GM18861 (cell line): ENCODE measurements around the gene MEOX2.

ENCODE experiments used
- ATAC-seq: cut with Tn5 transposase; IDR thresholded peaks from one replicate; pipeline ENCODE4 v1.9.1; 2021; ENCODE audit not compliant: unreplicated experiment

The MEOX2 gene

GRCh38 chr7:15618275-15618674 is 68.2 kb downstream of the MEOX2 start:
- no peak for ATAC-seq

- ATAC-seq, result no peak
Observed at GRCh38 chr7:15612205-15612604, 74.3 kb downstream of the MEOX2 start.

GRCh38 chr7:15610503-15610902 is 76.0 kb downstream of the MEOX2 start:
- ATAC-seq, result no peak

GRCh38 chr7:15609287-15609686 is 77.2 kb downstream of the MEOX2 start:
- ATAC-seq, result no peak

GRCh38 chr7:15607529-15608210 is 78.8 kb downstream of the MEOX2 start:
- ATAC-seq, result no peak

GRCh38 chr7:15606561-15606960 is 79.9 kb downstream of the MEOX2 start:
- ATAC-seq, result no peak

GRCh38 chr7:15604166-15604565 is 82.3 kb downstream of the MEOX2 start:
- ATAC-seq, result no peak

GRCh38 chr7:15603124-15603523 is 83.4 kb downstream of the MEOX2 start:
- no peak for ATAC-seq

- no peak for ATAC-seq
Observed at GRCh38 chr7:15602236-15602635, 84.2 kb downstream of the MEOX2 start.

GRCh38 chr7:15601175-15601574 is 85.3 kb downstream of the MEOX2 start:
- ATAC-seq, result no peak

GRCh38 chr7:15600298-15600697 is 86.2 kb downstream of the MEOX2 start:
- ATAC-seq, result no peak

- no peak for ATAC-seq
Observed at GRCh38 chr7:15594461-15594860, 92.0 kb downstream of the MEOX2 start.

GRCh38 chr7:15593382-15593781 is 93.1 kb downstream of the MEOX2 start:
- no peak for ATAC-seq

GRCh38 chr7:15586266-15586665 is 100.2 kb downstream of the MEOX2 start:
- no peak for ATAC-seq

GRCh38 chr7:15584575-15584974 is 101.9 kb downstream of the MEOX2 start:
- no peak for ATAC-seq

- no peak for ATAC-seq
Observed at GRCh38 chr7:15582773-15583172, 103.7 kb downstream of the MEOX2 start.

- no peak for ATAC-seq
Observed at GRCh38 chr7:15581352-15581951, 105.0 kb downstream of the MEOX2 start.

- ATAC-seq, result no peak
Observed at GRCh38 chr7:15580604-15581351, 105.7 kb downstream of the MEOX2 start.

- no peak for ATAC-seq
Observed at GRCh38 chr7:15577600-15577999, 108.9 kb downstream of the MEOX2 start.

- ATAC-seq, result no peak
Observed at GRCh38 chr7:15571301-15571878, 115.1 kb downstream of the MEOX2 start.

GRCh38 chr7:15567652-15568051 is 118.8 kb downstream of the MEOX2 start:
- ATAC-seq, result no peak

GRCh38 chr7:15567036-15567435 is 119.4 kb downstream of the MEOX2 start:
- ATAC-seq, result no peak
